Measurements from ENCODE around the gene UBE2D3. TPM values are rescaled to one million over a fixed set of nuclear protein-coding genes. Genes with fewer than 3 reads are reported as not detected.
"Not testable (repeated sequence)": the region's sequence is repeated elsewhere in the genome, so short reads cannot be mapped to it uniquely, and the experiment has no call there.

The UBE2D3 gene
- 325 and 456 TPM in 2 replicates for total RNA-seq (2014; rRNA removed; shearing (Covaris generic))

DNA sequence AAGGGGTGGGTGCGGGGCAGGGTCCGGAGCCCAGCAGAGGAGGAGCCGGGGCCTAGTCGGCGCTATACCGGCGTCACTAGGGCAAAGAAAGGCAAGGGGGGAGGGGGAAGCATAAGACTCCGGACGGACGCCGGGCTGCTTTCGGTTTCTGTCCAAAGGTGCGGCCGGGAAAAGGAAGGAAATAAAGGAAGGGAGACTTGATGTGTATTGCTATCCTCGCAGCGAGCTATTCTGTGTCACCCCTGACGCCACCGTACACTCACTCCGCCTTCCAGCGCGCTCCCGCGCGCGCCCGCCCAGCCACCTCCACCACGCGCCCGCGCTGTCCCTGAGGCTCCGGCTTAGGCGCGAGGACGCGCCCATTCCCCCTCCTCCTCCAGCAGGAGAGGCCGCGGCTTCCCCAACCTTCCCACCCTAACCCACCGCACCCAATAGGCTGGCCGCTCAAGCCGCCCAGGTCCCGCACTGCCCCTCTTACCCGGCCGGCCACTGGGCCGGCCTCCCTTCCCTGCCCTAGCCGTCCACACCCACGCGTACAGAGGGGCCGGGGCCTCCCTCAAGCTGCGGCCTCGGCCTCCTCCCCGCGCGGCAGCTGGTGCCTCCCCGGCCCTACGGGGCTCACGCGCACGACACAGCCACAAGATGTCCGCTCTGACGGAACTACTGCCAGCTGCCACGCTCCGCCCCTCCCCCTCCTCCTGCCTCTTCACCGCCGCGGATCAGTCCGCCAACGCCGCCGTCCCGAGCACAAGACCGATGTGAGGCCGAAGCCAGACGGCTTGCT lies at the start of gene UBE2D3:
TSS of gene UBE2D3 (minus strand) at position 662 of the 784 bp plus-strand sequence. CDS start 1,043 bp downstream, outside the sequence.
- DNase-seq (ENCODE audit: low read depth) = peak; percentile 84

DNA sequence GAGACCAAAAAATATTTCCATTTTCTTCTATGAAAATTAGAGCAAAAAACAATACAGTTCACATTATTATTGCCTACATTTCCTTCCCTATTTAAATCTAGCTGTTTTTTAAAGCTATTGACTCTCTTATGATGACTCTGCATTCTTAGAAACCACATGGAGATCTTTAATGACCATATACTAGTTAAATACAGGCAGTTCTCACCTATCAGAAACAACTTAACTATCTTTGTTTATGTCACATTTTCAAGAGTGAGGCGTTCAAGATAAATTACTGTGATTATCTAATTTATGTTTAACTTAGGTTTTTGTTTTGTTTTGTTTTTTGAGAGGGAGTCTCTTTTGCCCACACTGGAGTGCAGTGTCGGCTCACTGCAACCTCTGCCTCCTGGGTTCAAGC lies 44.4 kb upstream of the UBE2D3 start:
- DNase-seq (ENCODE audit: low read depth) = no peak

- no peak for DNase-seq (ENCODE audit: low read depth)
Observed at GRCh38 chr4:102869569-102870197, 42.3 kb upstream of the UBE2D3 start.

GRCh38 chr4:102868781-102869568 lies 41.6 kb upstream of the UBE2D3 start, which contains the start of gene CISD2:
TSS of gene CISD2 (plus strand) at chr4:102868992. CDS start at chr4:102869085, 93 bp downstream.
- peak; percentile 89 for DNase-seq (ENCODE audit: low read depth)

GRCh38 chr4:102868153-102868780 lies 40.9 kb upstream of the UBE2D3 start:
- DNase-seq (ENCODE audit: low read depth) = no peak

GRCh38 chr4:102867278-102868152 lies 40.2 kb upstream of the UBE2D3 start:
- DNase-seq (ENCODE audit: low read depth) = no peak

GRCh38 chr4:102865327-102865726 lies 38.0 kb upstream of the UBE2D3 start:
- DNase-seq (ENCODE audit: low read depth) = not testable (repeated sequence)

DNA sequence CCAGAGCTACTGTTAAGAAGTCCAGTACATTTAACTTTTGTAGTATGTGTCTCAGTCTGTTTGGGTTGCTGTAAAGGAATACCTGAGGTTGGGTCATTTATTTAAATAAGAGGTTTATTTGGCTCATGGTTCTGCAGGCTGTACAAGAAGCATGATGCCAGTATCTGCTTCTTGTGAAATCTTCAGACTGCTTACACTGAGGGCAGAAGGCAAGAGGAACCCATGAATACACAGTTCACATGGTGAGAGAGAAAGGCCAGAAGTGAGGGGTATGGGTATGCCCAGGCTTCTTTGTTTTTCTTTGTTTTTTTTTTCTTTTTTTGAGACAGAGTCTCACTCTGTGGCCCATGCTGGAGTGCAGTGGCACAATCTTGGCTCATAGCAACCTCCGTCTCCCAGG lies 35.4 kb upstream of the UBE2D3 start:
- no peak for DNase-seq (ENCODE audit: low read depth)

- DNase-seq (ENCODE audit: low read depth) = no peak
Observed at GRCh38 chr4:102862016-102862415, 34.7 kb upstream of the UBE2D3 start.

GRCh38 chr4:102860611-102861324 lies 33.4 kb upstream of the UBE2D3 start:
- no peak for DNase-seq (ENCODE audit: low read depth)

GRCh38 chr4:102858828-102859464 lies 31.6 kb upstream of the UBE2D3 start:
- DNase-seq (ENCODE audit: low read depth) = no peak

DNA sequence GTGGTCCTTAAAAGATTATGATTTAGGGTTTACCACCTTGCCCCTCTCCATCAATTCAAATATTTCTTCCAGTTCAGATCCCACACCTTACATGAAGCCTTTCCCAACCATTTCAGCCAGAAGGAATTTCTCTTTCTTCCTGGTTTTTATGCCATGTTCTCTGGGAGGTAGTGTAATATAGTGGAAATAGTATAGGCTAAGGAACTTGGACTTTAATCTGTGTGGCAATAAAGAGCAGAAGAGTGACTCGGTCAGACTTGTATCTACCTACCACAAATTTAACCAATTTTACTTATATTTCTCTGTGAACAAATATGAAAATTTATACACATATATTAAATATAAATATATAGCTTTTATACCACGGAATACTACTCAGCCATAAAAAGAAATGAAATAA lies 23.0 kb upstream of the UBE2D3 start:
- DNase-seq (ENCODE audit: low read depth) = no peak

DNA sequence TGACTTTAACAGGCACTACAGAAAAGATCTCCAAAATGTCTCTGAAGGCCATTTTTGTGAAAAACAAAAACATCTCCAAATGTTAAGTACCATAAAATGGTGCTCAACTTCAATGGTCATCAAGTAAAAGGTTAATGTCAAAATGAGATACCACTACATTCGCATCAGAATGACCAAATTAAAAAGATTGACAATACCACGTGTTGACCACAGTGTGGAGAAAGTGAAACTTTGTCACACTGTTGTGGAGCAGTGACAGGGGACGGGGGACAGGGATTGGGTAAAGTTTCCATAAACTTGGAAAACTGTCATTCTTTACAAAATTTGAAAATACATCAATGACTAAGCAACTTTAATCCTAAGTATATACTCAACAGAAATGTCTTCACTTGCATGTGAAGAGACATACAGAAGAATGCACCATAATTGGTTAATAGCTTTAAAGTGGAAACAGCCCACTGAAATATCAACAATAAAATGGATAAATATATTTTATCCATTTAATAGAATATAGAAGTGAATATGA lies 22.3 kb upstream of the UBE2D3 start:
- DNase-seq (ENCODE audit: low read depth) = no peak

GRCh38 chr4:102847687-102848086 lies 20.3 kb upstream of the UBE2D3 start:
- DNase-seq (ENCODE audit: low read depth) = no peak

DNA sequence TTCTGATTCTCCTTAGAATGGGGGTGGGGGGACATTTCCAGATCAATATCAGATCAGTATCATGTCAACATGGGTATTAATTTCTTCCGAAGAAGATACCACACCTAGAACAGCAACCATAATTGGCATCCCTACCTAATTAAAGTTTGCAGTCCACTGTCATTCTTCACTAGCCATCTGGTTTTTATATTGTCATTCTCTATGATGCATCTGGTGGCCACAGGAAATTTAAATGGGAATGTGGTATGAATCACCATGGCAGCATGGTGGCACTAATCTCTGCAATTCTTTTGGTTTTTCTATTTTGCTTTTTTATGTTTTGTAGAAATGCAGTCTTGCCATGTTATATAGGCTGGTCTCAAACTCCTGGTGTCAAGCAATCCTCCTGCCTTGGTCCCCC lies 16.6 kb upstream of the UBE2D3 start:
- peak; percentile 27 for DNase-seq (ENCODE audit: low read depth)

- peak; percentile 7 for DNase-seq (ENCODE audit: low read depth)
Observed at GRCh38 chr4:102843273-102843672, 15.9 kb upstream of the UBE2D3 start.

- DNase-seq (ENCODE audit: low read depth) = no peak
Observed at GRCh38 chr4:102842367-102842766, 15.0 kb upstream of the UBE2D3 start.

DNA sequence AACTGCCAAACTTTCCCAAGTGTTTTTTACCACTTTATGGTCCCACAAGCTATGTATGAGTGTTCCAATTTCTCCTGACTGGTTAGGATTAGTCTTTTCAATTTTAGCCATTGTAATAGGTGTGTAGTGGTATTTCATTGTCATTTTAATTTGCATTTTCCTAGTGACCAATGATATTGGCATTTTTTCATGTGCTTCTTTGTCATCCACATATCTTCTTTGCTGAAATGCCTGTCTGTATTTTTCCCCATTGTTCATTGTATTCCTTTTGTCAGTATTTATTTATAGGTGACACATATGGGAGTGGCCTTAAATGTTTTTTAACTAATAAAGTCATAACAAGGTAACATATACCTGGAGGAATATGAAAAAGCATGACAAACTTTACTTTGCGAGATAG lies 9.2 kb upstream of the UBE2D3 start:
- DNase-seq (ENCODE audit: low read depth) = no peak

- no peak for DNase-seq (ENCODE audit: low read depth)
Observed at GRCh38 chr4:102832667-102833066, 5.3 kb upstream of the UBE2D3 start.

Measured in M059J (cell line).